GM12872 (cell line): ENCODE results near the gene FBXL13.

ENCODE experiments used
- TF ChIP-seq, protein P1 (sequence below): IDR thresholded peaks from 3 replicates; pipeline ENCODE4 v1.5.1; 2011; ENCODE audit warnings: low read depth, mild to moderate bottlenecking, low read length, moderate library complexity; ENCODE audit not compliant: insufficient read depth

FBXL13 gene

DNA sequence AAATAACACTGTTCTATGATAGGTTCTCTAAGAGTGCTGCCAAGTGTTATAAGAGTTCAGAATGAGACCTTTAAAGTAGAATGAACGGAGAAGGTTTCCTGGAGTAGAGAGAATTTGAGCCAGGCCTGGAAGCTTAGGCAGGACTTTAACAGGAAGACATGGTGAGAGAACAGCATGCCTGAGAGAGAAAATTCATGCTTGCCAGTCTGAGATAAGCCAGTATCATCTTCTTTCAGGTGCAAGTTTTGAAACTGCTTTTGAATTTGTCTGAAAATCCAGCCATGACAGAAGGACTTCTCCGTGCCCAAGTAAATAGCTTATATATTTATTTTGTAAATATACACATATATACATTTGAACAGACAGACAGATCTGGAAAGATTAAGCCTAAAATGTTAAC is 22.4 kb upstream of the FBXL13 start:
- TF ChIP-seq, protein P1, sequence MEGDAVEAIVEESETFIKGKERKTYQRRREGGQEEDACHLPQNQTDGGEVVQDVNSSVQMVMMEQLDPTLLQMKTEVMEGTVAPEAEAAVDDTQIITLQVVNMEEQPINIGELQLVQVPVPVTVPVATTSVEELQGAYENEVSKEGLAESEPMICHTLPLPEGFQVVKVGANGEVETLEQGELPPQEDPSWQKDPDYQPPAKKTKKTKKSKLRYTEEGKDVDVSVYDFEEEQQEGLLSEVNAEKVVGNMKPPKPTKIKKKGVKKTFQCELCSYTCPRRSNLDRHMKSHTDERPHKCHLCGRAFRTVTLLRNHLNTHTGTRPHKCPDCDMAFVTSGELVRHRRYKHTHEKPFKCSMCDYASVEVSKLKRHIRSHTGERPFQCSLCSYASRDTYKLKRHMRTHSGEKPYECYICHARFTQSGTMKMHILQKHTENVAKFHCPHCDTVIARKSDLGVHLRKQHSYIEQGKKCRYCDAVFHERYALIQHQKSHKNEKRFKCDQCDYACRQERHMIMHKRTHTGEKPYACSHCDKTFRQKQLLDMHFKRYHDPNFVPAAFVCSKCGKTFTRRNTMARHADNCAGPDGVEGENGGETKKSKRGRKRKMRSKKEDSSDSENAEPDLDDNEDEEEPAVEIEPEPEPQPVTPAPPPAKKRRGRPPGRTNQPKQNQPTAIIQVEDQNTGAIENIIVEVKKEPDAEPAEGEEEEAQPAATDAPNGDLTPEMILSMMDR, result no peak

DNA sequence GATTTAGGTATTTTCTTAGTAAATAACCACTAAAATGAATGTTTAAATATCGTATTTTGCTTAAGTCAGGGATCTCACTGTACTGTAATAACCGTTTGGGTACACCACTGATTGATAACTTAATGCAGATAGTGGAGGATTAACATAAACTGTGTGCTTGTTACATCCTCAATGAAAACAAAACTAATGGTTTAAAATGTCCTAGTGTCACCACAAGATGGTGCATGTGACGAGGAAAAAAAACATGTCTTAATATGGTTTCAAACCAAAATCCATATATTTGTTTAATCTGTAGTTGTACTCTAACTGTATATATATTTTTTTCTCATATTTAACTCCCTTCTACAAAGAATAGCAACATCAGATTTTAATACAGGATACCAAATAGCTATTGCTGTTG is 19.5 kb upstream of the FBXL13 start:
- TF ChIP-seq, protein P1, result no peak

DNA sequence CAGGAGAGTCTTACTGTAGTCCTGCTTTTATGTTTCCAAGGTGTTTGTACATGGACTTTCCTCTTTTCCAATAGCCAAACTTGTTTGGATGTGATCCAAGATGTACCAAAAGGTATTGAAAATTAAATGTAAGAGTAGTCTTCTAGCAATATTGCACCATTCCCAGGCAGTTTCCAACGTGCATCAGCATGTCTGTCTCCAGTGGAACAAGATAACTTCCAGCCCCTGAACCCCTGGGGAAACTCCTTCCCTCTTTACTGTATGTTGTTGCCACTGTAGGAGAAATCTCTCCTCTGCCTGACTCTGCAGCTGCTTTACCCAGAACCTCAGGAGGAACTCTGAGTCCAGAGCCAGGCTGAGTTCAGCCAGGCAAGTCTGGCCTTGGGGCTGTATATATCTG is 18.8 kb upstream of the FBXL13 start:
- TF ChIP-seq, protein P1, result no peak

DNA sequence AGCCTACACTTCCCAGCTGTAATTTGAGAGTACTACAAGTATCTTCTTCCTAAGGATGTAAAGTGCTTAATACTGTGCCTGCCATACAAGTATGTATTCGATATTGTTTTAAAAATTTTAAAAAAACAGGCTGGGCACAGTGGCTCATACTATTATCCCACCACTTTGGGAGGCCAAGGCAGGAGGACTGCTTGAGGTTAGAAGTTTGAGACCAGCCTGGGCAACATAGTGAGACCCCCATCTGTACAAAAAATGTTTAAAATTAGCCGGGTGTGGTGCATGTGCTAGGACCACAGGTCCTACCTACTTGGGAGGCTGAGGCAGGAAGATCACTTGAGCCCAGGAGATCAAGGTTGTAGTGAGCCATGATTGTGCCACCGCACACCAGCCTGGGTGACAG is 8.6 kb upstream of the FBXL13 start:
- TF ChIP-seq, protein P1, result no peak

DNA sequence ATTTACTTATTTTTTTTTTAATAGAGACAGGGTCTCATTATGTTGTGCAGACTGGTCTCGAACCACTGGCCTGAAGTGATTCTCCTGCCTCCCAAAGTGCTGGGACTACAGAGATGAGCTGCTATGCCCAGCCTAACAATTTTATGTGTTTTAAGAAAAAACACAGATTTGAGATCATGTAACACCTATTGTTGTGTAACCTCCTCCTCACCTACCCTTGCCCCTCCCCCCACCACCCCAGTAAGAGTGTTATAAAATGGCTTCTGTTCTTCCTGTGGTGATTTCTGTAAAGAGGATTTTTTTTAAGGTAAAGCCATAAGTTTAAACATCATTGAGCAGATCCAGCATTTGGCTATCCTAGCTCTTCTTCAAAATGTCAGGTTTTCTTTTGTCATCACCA is 7.9 kb upstream of the FBXL13 start:
- TF ChIP-seq, protein P1, result no peak

DNA sequence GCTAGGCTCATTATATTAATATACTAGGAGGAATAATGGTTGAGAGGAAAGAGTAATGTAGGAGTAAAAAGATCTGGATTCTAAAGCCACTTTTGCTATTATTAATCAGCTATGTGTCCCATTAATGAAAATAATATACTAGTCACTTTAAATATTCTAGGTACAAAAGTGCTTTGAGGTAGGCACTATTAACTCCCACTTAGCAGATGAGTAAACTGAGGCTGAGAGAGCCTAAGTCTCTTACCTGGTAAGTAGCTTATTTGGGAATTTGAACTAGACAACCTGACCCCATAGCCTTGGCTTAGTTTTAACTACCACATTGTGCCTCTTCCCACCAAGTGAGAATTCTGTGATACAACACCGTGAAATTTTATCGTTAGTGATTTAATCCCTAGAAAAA is 6.3 kb upstream of the FBXL13 start:
- TF ChIP-seq, protein P1, result no peak

DNA sequence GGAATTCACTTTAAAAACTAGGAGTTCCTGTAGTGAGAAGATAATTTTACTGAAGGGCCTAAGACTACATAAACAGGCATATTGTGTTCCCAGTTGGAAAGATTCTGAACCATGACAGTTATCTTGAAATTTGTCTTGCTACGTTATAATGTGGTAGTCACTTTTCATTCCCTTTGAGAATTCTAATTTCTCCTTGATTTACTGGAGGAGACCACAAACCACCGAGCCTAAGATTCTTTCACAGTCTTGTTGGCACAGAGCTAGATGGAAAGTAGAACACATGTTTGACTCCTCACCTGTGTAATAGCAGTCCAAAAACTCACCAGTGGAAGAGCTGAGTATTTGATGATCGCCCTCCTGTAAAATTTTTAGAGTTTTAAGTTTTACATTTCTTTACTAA is 5.2 kb upstream of the FBXL13 start:
- TF ChIP-seq, protein P1, result no peak

DNA sequence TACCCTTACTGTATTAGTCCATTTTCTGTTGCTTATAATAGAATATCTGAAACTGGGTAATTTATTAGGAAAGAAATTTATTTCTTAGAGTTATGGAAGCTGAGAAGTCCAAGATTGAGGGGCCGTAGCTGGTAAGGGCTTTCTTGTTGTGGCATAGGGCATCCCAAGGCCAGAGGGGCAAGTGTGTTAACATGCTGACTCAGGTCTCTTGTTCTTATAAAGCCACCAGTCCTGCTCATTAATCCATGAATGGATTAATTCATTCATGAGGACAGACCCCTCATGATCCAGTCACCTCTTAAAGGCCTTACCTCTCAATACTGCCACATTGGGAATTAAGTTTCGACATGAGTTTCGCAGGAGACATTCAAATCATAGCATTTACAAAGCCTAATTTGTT is 2.7 kb upstream of the FBXL13 start:
- TF ChIP-seq, protein P1, result no peak
